Myometrial cell (primary cell): ENCODE results near the gene CD40. TPM values are rescaled to one million over a fixed set of nuclear protein-coding genes. Genes with fewer than 3 reads are reported as not detected.

Experiments used
- total RNA-seq: library from RNA; depleted of rRNA; stranded (reverse); fragments of >200 nt; gene quantifications from 2 replicates; pipeline ENCODE4 v1.2.3, GENCODE V29; 2015

The CD40 gene
- total RNA-seq = 6.7 and 11.8 TPM in 2 replicates

DNA sequence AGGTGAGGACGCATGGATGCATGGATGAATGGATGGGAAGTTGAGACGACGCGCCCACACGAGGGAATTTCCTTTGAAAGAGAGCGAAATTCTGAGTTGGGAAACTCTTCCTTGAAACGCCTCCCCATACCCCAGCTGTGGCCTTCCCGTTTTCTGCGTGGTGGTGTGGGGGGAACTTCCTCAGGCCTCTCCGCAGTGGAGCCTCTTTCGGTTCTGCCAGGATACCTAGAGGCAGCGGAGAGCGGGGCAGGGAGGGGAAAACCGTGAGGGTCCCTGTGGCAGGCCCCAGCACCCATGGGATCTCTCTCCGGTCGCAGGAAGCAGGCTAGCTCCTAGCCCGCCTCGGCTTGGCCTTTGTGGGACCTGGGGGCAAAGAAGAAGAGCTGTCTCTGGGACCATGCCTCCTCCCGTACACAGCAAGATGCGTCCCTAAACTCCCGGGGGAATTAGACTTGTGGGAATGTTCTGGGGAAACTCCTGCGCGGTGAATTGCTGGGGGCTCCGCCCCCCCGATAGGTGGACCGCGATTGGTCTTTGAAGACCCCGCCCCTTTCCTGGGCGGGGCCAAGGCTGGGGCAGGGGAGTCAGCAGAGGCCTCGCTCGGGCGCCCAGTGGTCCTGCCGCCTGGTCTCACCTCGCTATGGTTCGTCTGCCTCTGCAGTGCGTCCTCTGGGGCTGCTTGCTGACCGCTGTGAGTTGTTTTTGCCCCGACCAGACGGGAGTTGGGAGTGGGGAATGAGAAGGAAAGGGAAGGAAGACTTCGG is at the start of gene CD40:
Gene CD40, plus strand, starts transcription at position 611 of the 764 bp plus-strand sequence. Its CDS starts 30 bp downstream, at position 641.

DNA sequence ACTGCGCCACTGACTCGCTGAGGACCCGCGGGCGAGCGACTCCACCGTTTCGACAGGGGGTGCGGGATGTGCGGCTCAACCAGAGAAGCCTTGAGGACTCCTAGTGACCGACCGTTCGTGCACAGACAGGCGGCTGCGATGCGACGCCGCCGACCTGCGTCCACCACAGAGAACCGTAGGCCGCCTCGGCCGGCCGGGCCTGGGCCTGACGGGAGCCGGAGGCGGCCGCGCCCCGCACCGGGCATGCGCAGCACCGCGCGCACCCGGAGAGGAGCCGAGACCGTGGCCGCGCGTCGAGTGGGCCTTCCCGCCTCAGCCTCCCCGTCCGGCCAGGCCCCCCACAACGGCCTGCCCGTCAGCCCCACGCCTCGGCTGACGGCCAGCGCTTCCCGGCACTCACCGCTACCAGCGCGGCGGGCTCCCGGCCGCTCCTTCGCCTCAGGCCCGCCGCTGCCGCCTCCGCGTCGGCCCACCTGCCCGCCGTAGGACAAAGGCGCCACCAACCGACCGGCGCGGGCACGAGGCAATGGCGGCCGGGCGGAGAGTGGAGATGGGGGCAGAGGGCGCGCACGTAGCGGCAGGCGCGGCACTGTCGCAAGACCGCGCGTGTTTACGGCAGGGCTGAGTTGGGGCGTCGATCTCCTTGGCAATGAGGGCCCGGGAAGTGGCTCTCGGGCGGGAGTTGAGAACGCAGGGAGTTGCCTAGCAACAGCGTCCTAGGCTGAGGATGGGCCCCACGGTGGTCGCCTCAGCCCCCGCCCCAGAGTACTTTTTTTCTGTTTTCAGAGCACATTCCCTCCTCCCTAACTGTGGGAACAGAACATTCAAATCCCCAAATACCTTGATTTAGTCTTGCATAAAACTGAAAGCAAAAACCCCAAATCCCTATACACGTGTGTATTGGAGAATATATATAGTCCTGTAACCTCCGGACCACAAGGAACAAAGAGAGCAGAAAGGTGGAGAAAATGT is 28.4 kb upstream of the CD40 start, which contains the start of gene NCOA5:
Gene NCOA5, minus strand, starts transcription at position 546 of the 972 bp plus-strand sequence. CDS start 10,538 bp downstream, outside the sequence.

Other genes with a start within 250 kb of the CD40 start
- 7.8 and 12.2 TPM in 2 replicates for gene ZSWIM1, start 237.1 kb upstream of the CD40 start, total RNA-seq
- gene SPATA25, start 230.7 kb upstream of the CD40 start, total RNA-seq = not detected in 2 replicates
- gene NEURL2, start 227.1 kb upstream of the CD40 start, total RNA-seq = 1.2 and 6.4 TPM in 2 replicates
- gene CTSA, start 227.0 kb upstream of the CD40 start, total RNA-seq = 87.2 and 101 TPM in 2 replicates
- gene PLTP, start 206.2 kb upstream of the CD40 start, total RNA-seq = 36.3 and 43.6 TPM in 2 replicates
- gene PCIF1, start 183.6 kb upstream of the CD40 start, total RNA-seq = 13.8 and 31.7 TPM in 2 replicates
- gene ZNF335, start 146.1 kb upstream of the CD40 start, total RNA-seq = 9.5 and 12.4 TPM in 2 replicates
- gene MMP9, start 109.4 kb upstream of the CD40 start, total RNA-seq = under 0.01 and 0.58 TPM in 2 replicates
- 0.18 TPM in 1 of 2 replicates, not detected in the other for gene SLC12A5, start 89.1 kb upstream of the CD40 start, total RNA-seq
- 13.8 and 16.4 TPM in 2 replicates for gene NCOA5, start 28.4 kb upstream of the CD40 start, total RNA-seq
- not detected in 2 replicates for gene CDH22, start 190.2 kb downstream of the CD40 start, total RNA-seq